Upper lobe of left lung (tissue), 4 donors: ENCODE data around the gene RAB37.

Experiments
- EP300 ChIP-seq, 4 donors: sonication (generic); formaldehyde crosslinking; IDR thresholded peaks; one replicate each; pipeline ENCODE4 v1.5.1; 2017; ENCODE audit warnings: antibody characterized with exemption in 4 of 4, control low read depth in 2 of 4
- TF ChIP-seq, protein P1 (sequence below), 6 experiments: fragments of 450-650 bp in 4 of 6; fragments of 200-600 bp in 2 of 6; sonication (generic) in 2 of 6; IDR thresholded peaks; one replicate each; pipeline ENCODE4 v1.5.1; 2016 to 2019; ENCODE audit warnings: antibody characterized with exemption in 6 of 6

DNA sequence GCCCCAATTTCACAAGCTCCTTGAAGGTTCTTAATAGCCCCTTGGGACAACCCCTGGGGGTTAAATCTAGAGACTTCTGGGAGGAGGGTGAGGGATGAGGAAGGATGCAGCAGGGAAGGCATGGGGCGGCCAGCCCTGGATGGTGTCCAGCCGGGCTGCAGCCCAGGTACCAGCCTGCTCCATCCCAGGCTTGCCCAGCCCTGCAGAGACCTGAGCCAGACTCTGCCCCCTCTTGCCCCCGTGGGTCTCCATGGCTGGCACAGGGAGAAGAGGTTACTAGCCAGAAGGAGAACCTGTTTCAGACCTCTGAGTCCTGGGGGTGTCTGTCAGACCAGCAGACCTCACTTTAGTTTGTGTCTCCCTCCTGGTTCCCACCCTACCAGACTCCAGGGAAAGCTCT lies 19.8 kb downstream of the RAB37 start:
- TF ChIP-seq, protein P1, sequence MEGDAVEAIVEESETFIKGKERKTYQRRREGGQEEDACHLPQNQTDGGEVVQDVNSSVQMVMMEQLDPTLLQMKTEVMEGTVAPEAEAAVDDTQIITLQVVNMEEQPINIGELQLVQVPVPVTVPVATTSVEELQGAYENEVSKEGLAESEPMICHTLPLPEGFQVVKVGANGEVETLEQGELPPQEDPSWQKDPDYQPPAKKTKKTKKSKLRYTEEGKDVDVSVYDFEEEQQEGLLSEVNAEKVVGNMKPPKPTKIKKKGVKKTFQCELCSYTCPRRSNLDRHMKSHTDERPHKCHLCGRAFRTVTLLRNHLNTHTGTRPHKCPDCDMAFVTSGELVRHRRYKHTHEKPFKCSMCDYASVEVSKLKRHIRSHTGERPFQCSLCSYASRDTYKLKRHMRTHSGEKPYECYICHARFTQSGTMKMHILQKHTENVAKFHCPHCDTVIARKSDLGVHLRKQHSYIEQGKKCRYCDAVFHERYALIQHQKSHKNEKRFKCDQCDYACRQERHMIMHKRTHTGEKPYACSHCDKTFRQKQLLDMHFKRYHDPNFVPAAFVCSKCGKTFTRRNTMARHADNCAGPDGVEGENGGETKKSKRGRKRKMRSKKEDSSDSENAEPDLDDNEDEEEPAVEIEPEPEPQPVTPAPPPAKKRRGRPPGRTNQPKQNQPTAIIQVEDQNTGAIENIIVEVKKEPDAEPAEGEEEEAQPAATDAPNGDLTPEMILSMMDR (IDR thresholded peaks at IDR 0.05): no peak
- TF ChIP-seq EP300 (IDR thresholded peaks at IDR 0.05): no peak
